Keratinocyte (primary cell): ENCODE results near the gene TSPAN1.

Experiments
- CTCF ChIP-seq, 3 experiments: IDR thresholded peaks in 1 of 3; conservative IDR thresholded peaks in 1 of 3; optimal IDR thresholded peaks in 1 of 3; 2 replicates in 2 of 3; 3 replicates in 1 of 3; pipeline versions ENCODE3 to v1.5.1; 2011; ENCODE audit warnings: low read length in 3 of 3, mild to moderate bottlenecking in 3 of 3, moderate library complexity in 2 of 3, control low read depth in 1 of 3, inconsistent platforms in 1 of 3; ENCODE audit not compliant: insufficient read depth in 2 of 3; ENCODE audit errors: extremely low read depth in 1 of 3
- EZH2 ChIP-seq: IDR thresholded peaks from one replicate; pipeline ENCODE4 v1.6.1; 2012; ENCODE audit warnings: inconsistent platforms, mild to moderate bottlenecking, low read length, moderate library complexity

- TF ChIP-seq CTCF (optimal IDR thresholded peaks at IDR 0.05 in 1 of 3, IDR thresholded peaks at IDR 0.05 in 1 of 3, conservative IDR thresholded peaks at IDR 0.05 in 1 of 3; ENCODE audit: extremely low read depth in 1 of 3, insufficient read depth in 2 of 3, low read length in 3 of 3) (no peak), EZH2 (no peak)
These were observed 46.9 kb downstream of the TSPAN1 start for GRCh38 chr1:46221749-46222148.
